PC-9 (cell line): Measurements from ENCODE around the gene C19orf25. TPM values are rescaled to one million over a fixed set of nuclear protein-coding genes. Genes with fewer than 3 reads are reported as not detected.
"Not testable (repeated sequence)": the region's sequence is repeated elsewhere in the genome, so short reads cannot be mapped to it uniquely, and the experiment has no call there.

Experiments used
- BruUV-seq: library from RNA; stranded (reverse); fragments of 400-500 nt; replicated peaks from 2 replicates; lab custom pipeline; 2021; lab: Mats Ljungman, UMichigan
- CTCF ChIA-PET: fragments of 300-600 bp; sonication (Branson Sonifier 250); formaldehyde crosslinking; loops from one replicate; lab custom pipeline; 2022; ENCODE audit warnings: antibody characterized with exemption; lab: Charles Lee
- POLR2A ChIA-PET: fragments of 300-600 bp; sonication (Branson Sonifier 250); formaldehyde crosslinking; loops from one replicate; lab custom pipeline; 2022; ENCODE audit warnings: antibody characterized with exemption; ENCODE audit not compliant: unreplicated experiment; lab: Charles Lee
- DNase-seq, 2 experiments: peaks; one replicate each; pipeline versions ENCODE4 v3.0.0 to v3.0.0-alpha.2; 2015 to 2022; ENCODE audit warnings: mixed read lengths in 1 of 2
- H2AFZ ChIP-seq: fragments of 200-600 bp; sonication (generic); 2 replicates; pipeline ENCODE4 v1.8.1; 2017; ENCODE audit warnings: antibody characterized with exemption
- H3F3A ChIP-seq: fragments of 200-600 bp; sonication (generic); 2 replicates; pipeline ENCODE4 v1.8.1; 2017; ENCODE audit warnings: antibody characterized with exemption, mild to moderate bottlenecking, low read depth; ENCODE audit not compliant: insufficient read depth
- H3K27ac ChIP-seq: fragments of 200-600 bp; sonication (generic); 2 replicates; pipeline ENCODE4 v1.6.1; 2016; ENCODE audit warnings: mixed run types
- H3K27me3 ChIP-seq: fragments of 200-600 bp; sonication (generic); 2 replicates; pipeline ENCODE4 v1.6.1; 2016; ENCODE audit warnings: low read depth, mixed run types; ENCODE audit not compliant: insufficient read depth
- H3K36me3 ChIP-seq: fragments of 200-600 bp; sonication (generic); 2 replicates; pipeline ENCODE4 v1.6.1; 2016; ENCODE audit warnings: low read depth, mixed run types
- H3K4me1 ChIP-seq: fragments of 200-600 bp; sonication (generic); replicated peaks from 2 replicates; pipeline ENCODE4 v1.6.1; 2016; ENCODE audit warnings: mixed run types; ENCODE audit not compliant: insufficient read depth
- H3K4me2 ChIP-seq: fragments of 200-600 bp; sonication (generic); 2 replicates; pipeline ENCODE4 v1.6.1; 2017; ENCODE audit warnings: mixed run types
- H3K4me3 ChIP-seq: fragments of 200-600 bp; sonication (generic); 2 replicates; pipeline ENCODE4 v1.6.1; 2016; ENCODE audit warnings: mixed run types
- H3K79me2 ChIP-seq: fragments of 200-600 bp; sonication (generic); 2 replicates; pipeline ENCODE4 v1.6.1; 2017; ENCODE audit warnings: low read depth, mixed run types
- H3K9me2 ChIP-seq: fragments of 200-600 bp; sonication (generic); 2 replicates; pipeline ENCODE4 v1.8.1; 2017; ENCODE audit warnings: mild to moderate bottlenecking; ENCODE audit not compliant: insufficient read depth
- H3K9me3 ChIP-seq: fragments of 200-600 bp; sonication (generic); 2 replicates; pipeline ENCODE4 v1.8.1; 2016; ENCODE audit warnings: low read depth; ENCODE audit not compliant: insufficient read depth
- H4K20me1 ChIP-seq: fragments of 200-600 bp; sonication (generic); 2 replicates; pipeline ENCODE4 v1.8.1; 2017; ENCODE audit not compliant: insufficient read depth
- CTCF ChIP-seq: fragments of 200-600 bp; sonication (generic); conservative IDR thresholded peaks from 2 replicates; pipeline ENCODE4 v1.6.1; 2017; ENCODE audit warnings: mixed run types, antibody characterized with exemption, mild to moderate bottlenecking, moderate library complexity
- EZH2 ChIP-seq: fragments of 200-600 bp; sonication (generic); IDR thresholded peaks from 2 replicates; pipeline ENCODE4 v1.8.0; 2017; ENCODE audit warnings: antibody characterized with exemption, low read depth
- intact Hi-C: fragments of 100-400 bp; cut with micrococcal nuclease; formaldehyde crosslinking; loops from one replicate; pipeline ENCODE4 v1.10.0; 2022; ENCODE audit not compliant: unreplicated experiment
- total RNA-seq: library from RNA; stranded (reverse); gene quantifications from 2 replicates; pipeline ENCODE4 v1.2.3, GENCODE V29; 2021

The C19orf25 gene
- total RNA-seq, 1 experiment from 2014 or later = 28.0 TPM

GRCh38 chr19:1481224-1481892 is 2.3 kb upstream of the C19orf25 start:
- Histone ChIP-seq H3K27ac (no peak overlapping the region), H3K4me1 (0 out of 2 replicates have a peak, but pooled peaks cover 9% of the 10 kb centered on the region), H3K36me3 (no peaks in the 10 kb centered on the region), H3K79me2 (peaks cover 16% of the 10 kb centered on the region; the same call in 1 of the 2 replicates), H3K4me2 (no peak overlapping the region), H4K20me1 (peaks cover 7% of the 10 kb centered on the region; the same call in 1 of the 2 replicates), H2AFZ (no peak overlapping the region), H3K9me2 (no peaks in the 10 kb centered on the region), H3K27me3 (no peaks in the 10 kb centered on the region), H3F3A (peaks cover 12% of the 10 kb centered on the region; the same call in 1 of the 2 replicates), H3K4me3 (no peak overlapping the region), H3K9me3 (no peaks in the 10 kb centered on the region)
- POLR2A ChIA-PET = no interaction called here
- CTCF ChIA-PET = no interaction called here
- BruUV-seq = no TSS peak
- intact Hi-C loops = no loop called here
- TF ChIP-seq EZH2 = no peak
- no peak for TF ChIP-seq CTCF
- no peak for DNase-seq

GRCh38 chr19:1477056-1477455 is 2.0 kb downstream of the C19orf25 start:
- H3K4me2 ChIP-seq, DNase-seq, H3K4me1 ChIP-seq, H3K27me3 ChIP-seq, H4K20me1 ChIP-seq, H3K9me3 ChIP-seq, H3K9me2 ChIP-seq, H3F3A ChIP-seq, CTCF ChIA-PET, H2AFZ ChIP-seq, H3K27ac ChIP-seq, intact Hi-C loops, H3K4me3 ChIP-seq, BruUV-seq, H3K36me3 ChIP-seq, POLR2A ChIA-PET: not testable (repeated sequence)
- peaks cover 16% of the 10 kb centered on the region; the same call in 1 of the 2 replicates for H3K79me2 ChIP-seq

GRCh38 chr19:1475751-1476437 is 3.1 kb downstream of the C19orf25 start:
- no peak for TF ChIP-seq EZH2
- no peak for TF ChIP-seq CTCF
- H3K4me1 ChIP-seq = 0 out of 2 replicates have a peak, but pooled peaks cover 9% of the 10 kb centered on the region
- H3K27me3 ChIP-seq = no peaks in the 10 kb centered on the region
- peaks cover 16% of the 10 kb centered on the region; the same call in 1 of the 2 replicates for H3K79me2 ChIP-seq
- no TSS peak for BruUV-seq
- no peaks in the 10 kb centered on the region for H3K9me2 ChIP-seq
- no peak overlapping the region for H3K4me3 ChIP-seq
- DNase-seq = no peak
- peaks cover 5% of the 10 kb centered on the region; the same call in 1 of the 2 replicates for H3F3A ChIP-seq
- H3K4me2 ChIP-seq = no peak overlapping the region
- intact Hi-C loops = no loop called here
- POLR2A ChIA-PET = interaction anchor here (0.6 kb wide), 1 partner anchor 15 kb away, joined by 13 read pairs; no protein-coding TSS in a partner anchor
- H2AFZ ChIP-seq = no peak overlapping the region
- CTCF ChIA-PET = no interaction called here
- no peak overlapping the region for H3K27ac ChIP-seq
- H3K9me3 ChIP-seq = no peaks in the 10 kb centered on the region
- H3K36me3 ChIP-seq = no peaks in the 10 kb centered on the region
- peaks cover 8% of the 10 kb centered on the region for H4K20me1 ChIP-seq
